Caco-2 (cell line): ENCODE results near the gene APP. TPM values are rescaled to one million over a fixed set of nuclear protein-coding genes. Genes with fewer than 3 reads are reported as not detected.

ENCODE experiments used
- BruUV-seq: library from RNA; stranded (reverse); fragments of 400-500 nt; replicated peaks from 2 replicates; lab custom pipeline; 2021; lab: Mats Ljungman, UMichigan
- CTCF ChIA-PET: fragments of 300-600 bp; sonication (Branson Sonifier 250); formaldehyde crosslinking; loops from one replicate; lab custom pipeline; 2022; ENCODE audit warnings: antibody characterized with exemption; lab: Charles Lee
- POLR2A ChIA-PET: fragments of 300-600 bp; sonication (Branson Sonifier 250); formaldehyde crosslinking; loops from one replicate; lab custom pipeline; 2022; ENCODE audit warnings: antibody characterized with exemption; lab: Charles Lee
- DNase-seq, 2 experiments: peaks; one replicate each; pipeline versions ENCODE4 v3.0.0 to v3.0.0-alpha.2; 2020 to 2022
- H3K27me3 ChIP-seq: replicated peaks from 2 replicates; pipeline ENCODE4 v1.6.0; 2011; ENCODE audit warnings: low read length; ENCODE audit not compliant: control insufficient read depth, insufficient read depth
- H3K36me3 ChIP-seq: 2 replicates; pipeline ENCODE4 v1.5.1; 2011; ENCODE audit warnings: low read length; ENCODE audit not compliant: control insufficient read depth, insufficient read depth
- H3K4me1 ChIP-seq: fragments of 250-450 bp; sonication (Bioruptor Pico); 2 replicates; pipeline ENCODE4 v1.5.1; 2020; ENCODE audit warnings: mild to moderate bottlenecking
- H3K4me3 ChIP-seq: 2 replicates; pipeline ENCODE4 v1.5.1; 2011; ENCODE audit warnings: low read depth, mild to moderate bottlenecking, control low read depth, low read length
- H3K9me3 ChIP-seq: fragments of 250-450 bp; sonication (Bioruptor Pico); 2 replicates; pipeline ENCODE4 v1.5.1; 2020; ENCODE audit warnings: mild to moderate bottlenecking, moderate library complexity
- H3K27ac Mint-ChIP-seq: one replicate; pipeline ENCODE4 v1.8.0; 2022; ENCODE audit warnings: mixed read lengths; ENCODE audit not compliant: unreplicated experiment
- H3K27me3 Mint-ChIP-seq: one replicate; pipeline ENCODE4 v1.8.0; 2022; ENCODE audit warnings: mixed read lengths; ENCODE audit not compliant: insufficient read depth, unreplicated experiment
- H3K36me3 Mint-ChIP-seq: one replicate; pipeline ENCODE4 v1.8.0; 2022; ENCODE audit warnings: mild to moderate bottlenecking, mixed read lengths; ENCODE audit not compliant: insufficient read depth, unreplicated experiment
- H3K4me1 Mint-ChIP-seq: one replicate; pipeline ENCODE4 v1.8.0; 2022; ENCODE audit warnings: low read depth, mixed read lengths; ENCODE audit not compliant: unreplicated experiment
- H3K4me3 Mint-ChIP-seq: one replicate; pipeline ENCODE4 v1.8.0; 2022; ENCODE audit warnings: mild to moderate bottlenecking, moderate library complexity, mixed read lengths; ENCODE audit not compliant: unreplicated experiment
- H3K9me3 Mint-ChIP-seq: one replicate; pipeline ENCODE4 v1.8.0; 2022; ENCODE audit warnings: mixed read lengths; ENCODE audit not compliant: unreplicated experiment
- CTCF ChIP-seq, 2 experiments: fragments of 200-600 bp in 1 of 2; IDR thresholded peaks; 1 replicate in 1 of 2; 2 replicates in 1 of 2; pipeline versions ENCODE4 v1.5.1 to v1.8.0; 2011 to 2022; ENCODE audit warnings: antibody characterized with exemption in 1 of 2, control low read depth in 1 of 2, inconsistent platforms in 1 of 2, low read depth in 1 of 2, low read length in 1 of 2, mild to moderate bottlenecking in 1 of 2, moderate library complexity in 1 of 2; ENCODE audit not compliant: insufficient read depth in 1 of 2, severe bottlenecking in 1 of 2, unreplicated experiment in 1 of 2
- intact Hi-C: fragments of 100-400 bp; cut with micrococcal nuclease; formaldehyde crosslinking; loops from one replicate; pipeline ENCODE4 v1.10.0; 2022; ENCODE audit not compliant: unreplicated experiment
- total RNA-seq: library from RNA; stranded (reverse); gene quantifications from 2 replicates; pipeline ENCODE4 v1.2.3, GENCODE V29; 2022

The APP gene
- total RNA-seq, 1 experiment from 2014 or later, result 331 TPM

GRCh38 chr21:26194811-26195251, 24.3 kb upstream of the APP start:
- ChIA-PET CTCF (no interaction called here), POLR2A (no interaction called here)
- no TSS peak for BruUV-seq
- Mint-ChIP-seq H3K27me3 (peaks cover 3% of the 10 kb centered on the region), H3K36me3 (peaks cover 6% of the 10 kb centered on the region), H3K9me3 (no peaks in the 10 kb centered on the region), H3K4me3 (peak overlapping the region; percentile 5), H3K4me1 (no peaks in the 10 kb centered on the region), H3K27ac (no peak overlapping the region)
- no peaks in the 10 kb centered on the region for H3K9me3 ChIP-seq
- H3K36me3 ChIP-seq, result no peaks in the 10 kb centered on the region
- intact Hi-C loops, result no loop called here
- H3K27me3 ChIP-seq, result no peaks in the 10 kb centered on the region
- no peak overlapping the region for H3K4me3 ChIP-seq
- no peak for DNase-seq
- no peaks in the 10 kb centered on the region for H3K4me1 ChIP-seq
- TF ChIP-seq CTCF (IDR thresholded peaks at IDR 0.05; ENCODE audit: insufficient read depth in 1 of 2, low read depth in 1 of 2, low read length in 1 of 2, severe bottlenecking in 1 of 2, unreplicated experiment in 1 of 2), result no peak

- no peak overlapping the region for H3K4me3 Mint-ChIP-seq
- ChIA-PET CTCF (no interaction called here), POLR2A (no interaction called here)
- intact Hi-C loops, result no loop called here
- H3K9me3 ChIP-seq, result no peaks in the 10 kb centered on the region
- H3K27ac Mint-ChIP-seq, result no peak overlapping the region
- TF ChIP-seq CTCF (IDR thresholded peaks at IDR 0.05; ENCODE audit: insufficient read depth in 1 of 2, low read depth in 1 of 2, low read length in 1 of 2, severe bottlenecking in 1 of 2, unreplicated experiment in 1 of 2), result no peak
- H3K4me3 ChIP-seq, result no peak overlapping the region
- H3K27me3 ChIP-seq, result no peaks in the 10 kb centered on the region
- H3K36me3 ChIP-seq, result no peaks in the 10 kb centered on the region
- no peaks in the 10 kb centered on the region for H3K9me3 Mint-ChIP-seq
- H3K27me3 Mint-ChIP-seq, result peaks cover 3% of the 10 kb centered on the region
- peaks cover 6% of the 10 kb centered on the region for H3K36me3 Mint-ChIP-seq
- no peak for DNase-seq
- H3K4me1 ChIP-seq, result no peaks in the 10 kb centered on the region
- H3K4me1 Mint-ChIP-seq, result no peaks in the 10 kb centered on the region
- BruUV-seq, result no TSS peak
Observed at GRCh38 chr21:26194326-26194725, 23.8 kb upstream of the APP start.

- no peaks in the 10 kb centered on the region for H3K9me3 Mint-ChIP-seq
Observed at GRCh38 chr21:26191609-26192008, 21.0 kb upstream of the APP start.

More at GRCh38 chr21:26191609-26192008, 21.0 kb upstream of the APP start:
- Histone ChIP-seq H3K4me3 (no peak overlapping the region), H3K27me3 (no peaks in the 10 kb centered on the region), H3K9me3 (no peaks in the 10 kb centered on the region), H3K36me3 (no peaks in the 10 kb centered on the region), H3K4me1 (no peaks in the 10 kb centered on the region)
- no peak for DNase-seq
- no peaks in the 10 kb centered on the region for H3K27me3 Mint-ChIP-seq
- no peak overlapping the region for H3K4me3 Mint-ChIP-seq
- no peak overlapping the region for H3K27ac Mint-ChIP-seq
- BruUV-seq, result no TSS peak
- CTCF ChIA-PET, result no interaction called here
- H3K4me1 Mint-ChIP-seq, result no peaks in the 10 kb centered on the region
- intact Hi-C loops, result no loop called here
- POLR2A ChIA-PET, result no interaction called here
- TF ChIP-seq CTCF (IDR thresholded peaks at IDR 0.05; ENCODE audit: insufficient read depth in 1 of 2, low read depth in 1 of 2, low read length in 1 of 2, severe bottlenecking in 1 of 2, unreplicated experiment in 1 of 2), result no peak
- H3K36me3 Mint-ChIP-seq, result no peaks in the 10 kb centered on the region
